Dermis blood vessel endothelial cell (primary cell): Measurements from ENCODE around the gene LINC01488. TPM values are rescaled to one million over a fixed set of nuclear protein-coding genes. Genes with fewer than 3 reads are reported as not detected.

ENCODE experiments used
- DNase-seq: peaks from one replicate; pipeline ENCODE4 v3.0.0; 2010
- total RNA-seq: library from RNA; depleted of rRNA; stranded (reverse); fragments of >200 nt; gene quantifications from 2 replicates; pipeline ENCODE4 v1.2.3, GENCODE V29; 2014

Gene LINC01488
- total RNA-seq, 1 donor from 2014 or later: not detected

DNA sequence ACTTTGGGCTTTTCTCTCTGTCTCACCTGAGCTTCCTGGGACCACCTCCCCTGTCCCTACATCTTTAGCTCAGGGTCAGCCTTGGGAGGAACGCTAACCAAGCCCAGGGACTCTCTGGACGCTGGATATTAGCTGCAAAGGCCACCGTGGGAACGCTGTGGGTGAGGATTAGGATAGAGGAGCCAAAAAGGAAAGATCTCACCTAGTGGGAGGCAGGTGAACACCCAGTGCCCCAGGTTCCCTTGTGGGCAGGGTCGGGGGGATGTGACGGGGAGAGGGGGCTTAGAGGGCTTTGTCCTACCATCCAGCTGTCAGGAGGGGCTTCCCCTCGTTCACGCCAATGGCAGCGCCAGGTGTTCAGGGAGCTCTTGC lies 50.2 kb downstream of the LINC01488 start:
- no peak for DNase-seq

- DNase-seq: no peak
Observed at GRCh38 chr11:69533296-69534165, 52.1 kb downstream of the LINC01488 start.

GRCh38 chr11:69534166-69534530 lies 52.7 kb downstream of the LINC01488 start:
- no peak for DNase-seq

DNA sequence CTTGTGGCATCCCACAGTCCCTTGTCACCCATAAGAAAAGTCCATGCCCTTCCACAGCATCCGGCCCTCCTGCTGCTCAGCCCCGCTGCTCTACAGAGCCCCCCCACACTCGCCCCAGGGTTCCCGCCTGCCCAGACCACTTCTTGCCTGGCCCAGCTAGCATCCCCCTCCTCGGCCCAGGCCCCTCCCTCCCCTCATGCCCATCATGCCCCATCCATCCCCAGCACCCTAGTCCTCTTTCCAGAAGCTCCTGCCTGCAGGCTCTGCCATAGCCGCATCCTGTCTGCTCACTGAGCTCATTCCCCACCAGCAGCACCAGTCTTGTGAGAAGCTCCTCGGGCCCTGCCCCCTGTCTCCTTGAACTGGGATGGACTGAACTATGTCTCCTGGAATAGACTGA lies 54.4 kb downstream of the LINC01488 start:
- DNase-seq: no peak

- DNase-seq: no peak
Observed at GRCh38 chr11:69536406-69536805, 54.9 kb downstream of the LINC01488 start.

DNA sequence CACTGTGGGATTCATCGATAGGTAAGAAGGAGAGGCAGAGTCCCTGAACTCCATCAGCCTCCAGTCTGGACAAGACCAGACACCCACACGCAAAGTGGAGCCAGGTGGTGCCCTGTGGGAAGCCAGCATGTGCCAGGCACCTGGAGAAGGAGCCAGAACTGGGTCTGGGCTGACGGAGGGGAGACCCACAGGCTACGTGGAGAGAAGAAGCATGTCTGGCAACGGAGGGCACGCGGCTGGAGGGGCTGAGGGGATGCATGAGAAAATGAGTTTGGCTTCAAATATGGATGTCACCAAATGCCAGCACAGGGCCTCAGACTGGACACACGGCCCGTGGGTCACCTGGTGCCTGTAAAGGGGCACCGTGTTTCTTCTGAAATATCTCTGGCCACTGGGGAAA lies 55.7 kb downstream of the LINC01488 start:
- no peak for DNase-seq

GRCh38 chr11:69537855-69538640 lies 56.6 kb downstream of the LINC01488 start:
- no peak for DNase-seq

DNA sequence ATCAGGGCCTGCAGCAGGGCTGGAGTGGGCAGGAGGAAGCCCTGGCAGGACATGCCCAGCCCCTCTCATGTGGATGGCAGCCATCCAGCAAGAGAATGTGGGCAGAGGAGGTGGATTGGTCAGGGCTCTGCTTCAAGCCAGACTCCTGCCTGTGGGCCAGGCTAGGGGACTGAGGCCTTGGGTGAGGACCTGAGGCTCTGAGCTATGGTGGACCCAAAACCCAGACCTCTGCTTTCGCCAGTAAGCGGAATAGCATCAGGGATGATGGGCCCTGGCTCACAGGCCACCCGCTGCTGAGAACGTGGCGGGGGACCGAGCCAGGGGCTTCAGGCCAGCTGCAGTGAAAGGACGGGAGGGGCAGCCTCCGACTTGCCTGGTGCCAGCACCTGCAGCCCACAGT lies 57.4 kb downstream of the LINC01488 start:
- DNase-seq: peak; percentile 20

DNA sequence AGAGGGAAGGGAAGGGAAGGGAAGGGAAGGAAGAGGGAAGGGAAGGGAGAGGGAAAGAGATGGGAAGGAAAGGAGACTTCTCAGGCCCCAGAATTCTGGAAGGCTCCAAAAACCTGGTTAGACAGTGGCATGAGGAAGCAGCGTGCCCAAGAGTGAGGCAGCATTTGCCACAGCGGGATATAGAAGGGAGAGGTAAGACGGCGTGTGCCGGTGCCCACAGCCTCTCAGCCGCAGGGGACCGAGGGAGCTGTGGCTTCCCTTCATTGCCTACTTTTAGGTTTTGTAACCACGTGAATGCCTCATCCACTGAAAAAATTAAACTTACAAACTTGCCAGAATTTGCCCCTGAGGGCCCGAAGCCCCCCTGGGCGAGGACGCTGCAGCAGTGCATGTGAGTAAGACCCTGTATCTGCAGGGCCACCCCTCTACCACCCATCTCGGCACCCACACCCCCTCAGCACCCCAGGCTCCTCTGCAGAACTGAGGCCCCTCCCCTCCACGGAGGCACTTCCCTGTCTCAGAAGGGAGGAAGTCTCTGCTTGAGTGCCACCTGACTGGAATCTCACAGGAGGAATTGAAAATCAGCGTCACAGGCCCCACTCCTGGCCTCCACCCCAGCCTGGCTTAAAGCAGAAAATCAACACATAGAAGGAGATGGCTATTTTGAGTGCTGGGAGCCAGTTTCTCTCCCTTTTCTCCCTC lies 58.1 kb downstream of the LINC01488 start:
- peak; percentile 12 for DNase-seq

- DNase-seq: peak; percentile 37
Observed at GRCh38 chr11:69540118-69541000, 58.9 kb downstream of the LINC01488 start.

DNA sequence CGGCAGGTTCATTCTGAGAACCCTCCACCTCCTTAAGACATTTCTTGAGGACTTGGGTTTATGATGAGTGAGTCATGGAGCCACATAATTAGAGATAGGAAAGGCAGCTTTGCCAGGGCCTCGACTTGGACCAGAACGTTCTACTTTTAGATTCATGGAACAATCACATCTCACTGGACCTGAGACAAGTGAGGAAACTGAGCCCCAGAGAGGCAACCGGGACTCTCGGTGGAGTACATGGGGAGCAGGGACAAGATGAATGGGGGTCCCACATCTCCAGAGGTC lies 59.5 kb downstream of the LINC01488 start:
- no peak for DNase-seq

GRCh38 chr11:69541501-69542313 lies 60.2 kb downstream of the LINC01488 start:
- DNase-seq: no peak

DNA sequence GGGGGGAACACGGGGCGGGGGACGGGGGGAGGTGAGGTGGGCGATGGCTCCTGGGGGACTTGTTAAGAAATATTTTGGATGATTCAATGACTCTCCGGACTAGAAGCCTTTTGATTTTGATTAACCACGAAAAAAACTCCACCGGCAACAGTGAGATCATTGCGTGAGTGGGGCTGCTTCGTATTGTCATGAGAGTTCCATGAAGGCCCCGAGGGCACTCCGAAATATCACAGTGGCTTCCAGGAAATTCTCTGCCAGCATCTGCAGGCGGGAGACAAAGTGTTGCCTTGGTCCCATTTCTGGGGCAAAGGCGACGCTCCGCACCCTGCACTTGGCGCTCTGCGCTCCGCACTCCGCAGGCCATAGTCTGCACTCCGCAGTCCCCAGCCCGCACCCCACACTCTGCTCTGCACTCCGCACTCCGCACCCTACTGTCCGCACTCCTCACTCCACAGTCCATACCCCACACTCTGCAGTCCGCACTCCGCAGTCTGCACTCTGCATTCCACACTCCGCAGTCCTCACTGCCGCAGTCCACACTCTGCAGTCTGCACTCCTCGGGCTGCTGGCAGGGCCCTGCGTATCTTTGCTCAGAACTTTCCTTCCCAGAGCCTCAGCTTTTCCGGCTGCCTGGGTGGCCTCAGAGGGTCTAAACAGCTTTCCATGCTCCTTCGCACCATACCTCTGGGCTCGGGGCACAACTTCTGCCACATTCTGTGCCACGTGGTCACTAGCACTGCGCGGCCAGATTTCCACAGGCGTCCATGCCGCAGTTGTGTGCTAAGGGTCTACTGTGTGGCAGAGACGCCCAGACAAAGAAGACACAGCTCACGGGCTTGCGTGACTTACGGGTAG lies 61.1 kb downstream of the LINC01488 start:
- DNase-seq: no peak

Other genes starting within 250 kb of the LINC01488 start
- gene MYEOV, start 187.5 kb upstream of the LINC01488 start, total RNA-seq: 0.05 TPM in 1 of 2 replicates, not detected in the other
- 445 and 452 TPM in 2 replicates for gene CCND1, start 159.5 kb downstream of the LINC01488 start, total RNA-seq
- 11.9 and 16.0 TPM in 2 replicates for gene LTO1, start 193.7 kb downstream of the LINC01488 start, total RNA-seq
- gene FGF19, start 222.4 kb downstream of the LINC01488 start, total RNA-seq: not detected in 2 replicates